NCI-H2029 (cell line): ENCODE measurements around the gene SCUBE2.
"Not testable (repeated sequence)": the region's sequence is repeated elsewhere in the genome, so short reads cannot be mapped to it uniquely, and the experiment has no call there.

ENCODE experiments used
- DNase-seq: peaks from one replicate; lab custom pipeline; 2025; lab: John Stamatoyannopoulos, UW

Gene SCUBE2

GRCh38 chr11:9008011-9008550 lies 83.3 kb downstream of the SCUBE2 start:
- DNase-seq: no peak

GRCh38 chr11:9005087-9005486 lies 86.3 kb downstream of the SCUBE2 start:
- no peak for DNase-seq

GRCh38 chr11:9004183-9004926 lies 87.0 kb downstream of the SCUBE2 start:
- no peak for DNase-seq

GRCh38 chr11:9003573-9004182 lies 87.7 kb downstream of the SCUBE2 start, which contains the start of gene NRIP3:
TSS of gene NRIP3 (minus strand) at chr11:9004001. CDS start at chr11:9003935, 66 bp downstream.
- peak; percentile 78 for DNase-seq

- no peak for DNase-seq
These were observed 88.4 kb downstream of the SCUBE2 start for GRCh38 chr11:9002920-9003572.

- DNase-seq: no peak
These were observed 89.7 kb downstream of the SCUBE2 start for GRCh38 chr11:9001736-9002135.

- no peak for DNase-seq
These were observed 93.4 kb downstream of the SCUBE2 start for GRCh38 chr11:8998017-8998416.

GRCh38 chr11:8997451-8997850 lies 93.9 kb downstream of the SCUBE2 start:
- no peak for DNase-seq

- no peak for DNase-seq
These were observed 101.9 kb downstream of the SCUBE2 start for GRCh38 chr11:8989453-8989852.

- DNase-seq: no peak
These were observed 102.8 kb downstream of the SCUBE2 start for GRCh38 chr11:8988329-8989234.

- no peak for DNase-seq
These were observed 104.0 kb downstream of the SCUBE2 start for GRCh38 chr11:8987446-8987845.

- not testable (repeated sequence) for DNase-seq
These were observed 104.6 kb downstream of the SCUBE2 start for GRCh38 chr11:8986772-8987171.

GRCh38 chr11:8985462-8985861 lies 105.9 kb downstream of the SCUBE2 start:
- DNase-seq: no peak

GRCh38 chr11:8983552-8983951 lies 107.8 kb downstream of the SCUBE2 start:
- DNase-seq: no peak

- no peak for DNase-seq
These were observed 110.9 kb downstream of the SCUBE2 start for GRCh38 chr11:8980485-8980884.

- not testable (repeated sequence) for DNase-seq
These were observed 112.0 kb downstream of the SCUBE2 start for GRCh38 chr11:8979365-8979764.

GRCh38 chr11:8973121-8973520 lies 118.3 kb downstream of the SCUBE2 start:
- DNase-seq: no peak

GRCh38 chr11:8971924-8972316 lies 119.5 kb downstream of the SCUBE2 start:
- no peak for DNase-seq

- no peak for DNase-seq
These were observed 120.0 kb downstream of the SCUBE2 start for GRCh38 chr11:8971196-8971923.
